ENCODE data around the gene RBM27.
"Not testable (repeated sequence)": the region's sequence is repeated elsewhere in the genome, so short reads cannot be mapped to it uniquely, and the experiment has no call there.

Gene RBM27

DNA sequence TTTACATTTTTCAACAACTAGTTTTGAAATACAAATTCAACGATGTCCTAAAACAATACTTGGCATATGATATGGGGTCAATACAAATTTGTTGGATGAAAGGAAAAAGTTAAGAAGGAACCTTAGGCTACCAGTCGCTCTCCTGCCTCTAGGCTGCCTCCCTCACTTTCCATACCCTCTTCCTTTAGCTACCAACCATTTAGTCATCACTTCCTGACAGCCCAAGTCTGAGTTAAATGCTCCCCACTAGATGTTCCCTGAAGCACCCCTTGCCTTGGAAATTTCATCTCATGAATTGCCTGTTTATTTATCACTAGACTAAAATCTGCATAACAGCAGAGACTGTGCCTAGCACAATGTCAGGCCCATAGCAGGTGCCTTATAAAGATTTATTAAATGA, 18.2 kb upstream of the RBM27 start:
- Histone ChIP-seq H3K27me3 (ENCODE audit: low read depth, low read length) (no peaks in the 10 kb centered on the region), H3K27ac (ENCODE audit: low read length) (no peak overlapping the region), H3K36me3 (replicated peaks; ENCODE audit: low read depth, low read length) (peaks cover 3% of the 10 kb centered on the region), H3K4me1 (ENCODE audit: low read length) (peaks cover 4% of the 10 kb centered on the region; the same call in 1 of the 2 replicates), H4K20me1 (ENCODE audit: insufficient read depth, low read length) (no peaks in the 10 kb centered on the region), H2AFZ (ENCODE audit: low read depth, low read length) (no peak overlapping the region), H3K4me3 (ENCODE audit: low read length) (no peak overlapping the region), H3K4me2 (ENCODE audit: low read length) (no peak overlapping the region), H3K79me2 (ENCODE audit: low read length) (peaks cover 22% of the 10 kb centered on the region), H3K9me3 (ENCODE audit: insufficient read depth, low read length) (no peaks in the 10 kb centered on the region), H3K9ac (ENCODE audit: low read length) (no peak overlapping the region)
- TF ChIP-seq, protein P1, sequence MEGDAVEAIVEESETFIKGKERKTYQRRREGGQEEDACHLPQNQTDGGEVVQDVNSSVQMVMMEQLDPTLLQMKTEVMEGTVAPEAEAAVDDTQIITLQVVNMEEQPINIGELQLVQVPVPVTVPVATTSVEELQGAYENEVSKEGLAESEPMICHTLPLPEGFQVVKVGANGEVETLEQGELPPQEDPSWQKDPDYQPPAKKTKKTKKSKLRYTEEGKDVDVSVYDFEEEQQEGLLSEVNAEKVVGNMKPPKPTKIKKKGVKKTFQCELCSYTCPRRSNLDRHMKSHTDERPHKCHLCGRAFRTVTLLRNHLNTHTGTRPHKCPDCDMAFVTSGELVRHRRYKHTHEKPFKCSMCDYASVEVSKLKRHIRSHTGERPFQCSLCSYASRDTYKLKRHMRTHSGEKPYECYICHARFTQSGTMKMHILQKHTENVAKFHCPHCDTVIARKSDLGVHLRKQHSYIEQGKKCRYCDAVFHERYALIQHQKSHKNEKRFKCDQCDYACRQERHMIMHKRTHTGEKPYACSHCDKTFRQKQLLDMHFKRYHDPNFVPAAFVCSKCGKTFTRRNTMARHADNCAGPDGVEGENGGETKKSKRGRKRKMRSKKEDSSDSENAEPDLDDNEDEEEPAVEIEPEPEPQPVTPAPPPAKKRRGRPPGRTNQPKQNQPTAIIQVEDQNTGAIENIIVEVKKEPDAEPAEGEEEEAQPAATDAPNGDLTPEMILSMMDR (IDR thresholded peaks at IDR 0.05; ENCODE audit: low read depth, low read length): no peak

DNA sequence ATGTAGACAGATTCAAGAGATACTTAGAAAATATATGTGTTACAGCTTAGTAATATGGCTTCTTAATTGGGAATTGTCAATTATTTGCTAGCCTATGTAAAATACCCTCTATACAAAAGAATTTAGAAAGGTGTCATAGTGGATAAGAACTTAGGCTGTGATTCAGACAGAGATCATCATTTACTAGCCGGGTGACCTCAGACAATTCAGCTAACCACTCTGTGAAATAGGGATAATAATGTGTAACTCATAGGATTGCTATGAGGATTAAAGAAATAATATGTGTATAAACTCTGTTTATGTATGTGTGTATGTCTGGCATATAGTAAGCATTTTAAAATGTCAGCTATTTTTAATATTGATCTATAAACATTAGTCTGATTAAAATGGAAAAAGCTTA, 15.0 kb upstream of the RBM27 start:
- H3K9me3 ChIP-seq (ENCODE audit: insufficient read depth, low read length): no peaks in the 10 kb centered on the region
- H3K4me3 ChIP-seq (ENCODE audit: low read length): no peak overlapping the region
- no peak overlapping the region for H3K27ac ChIP-seq (ENCODE audit: low read length)
- H4K20me1 ChIP-seq (ENCODE audit: insufficient read depth, low read length): no peaks in the 10 kb centered on the region
- H3K36me3 ChIP-seq (replicated peaks; ENCODE audit: low read depth, low read length): no peaks in the 10 kb centered on the region
- no peak overlapping the region for H3K4me2 ChIP-seq (ENCODE audit: low read length)
- H3K4me1 ChIP-seq (ENCODE audit: low read length): no peaks in the 10 kb centered on the region
- H3K27me3 ChIP-seq (ENCODE audit: low read depth, low read length): no peaks in the 10 kb centered on the region
- TF ChIP-seq, protein P1 (IDR thresholded peaks at IDR 0.05; ENCODE audit: low read depth, low read length): no peak
- TF ChIP-seq EZH2phosphoT487 (IDR thresholded peaks at IDR 0.05; ENCODE audit: low read depth): no peak
- no peaks in the 10 kb centered on the region for H3K79me2 ChIP-seq (ENCODE audit: low read length)
- no peak overlapping the region for H3K9ac ChIP-seq (ENCODE audit: low read length)
- H2AFZ ChIP-seq (ENCODE audit: low read depth, low read length): no peak overlapping the region

DNA sequence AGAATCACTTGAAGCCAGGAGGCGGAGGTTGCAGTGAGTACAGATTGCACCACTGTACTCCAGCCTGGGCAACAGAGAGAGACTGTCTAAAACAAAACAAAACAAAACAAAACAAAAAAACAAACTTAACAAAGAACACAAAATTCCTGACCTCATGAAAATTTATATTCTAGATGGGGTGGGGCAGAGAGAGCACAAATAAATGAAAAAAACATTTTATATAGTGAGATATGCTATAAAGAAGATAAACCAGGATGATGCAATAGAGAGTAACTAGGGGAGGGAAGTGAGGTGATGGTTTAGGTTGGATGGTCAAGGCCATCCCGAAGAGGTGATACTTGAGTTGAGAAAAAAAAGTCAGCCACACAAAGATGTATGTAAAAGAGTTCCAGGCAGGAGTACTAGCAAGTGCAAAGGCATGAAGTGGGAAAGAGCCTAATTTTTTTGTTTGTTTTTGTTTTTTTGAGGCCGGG, 10.8 kb upstream of the RBM27 start:
- no peak overlapping the region for H3K27ac ChIP-seq (ENCODE audit: low read length)
- no peaks in the 10 kb centered on the region for H3K79me2 ChIP-seq (ENCODE audit: low read length)
- no peaks in the 10 kb centered on the region for H3K9me3 ChIP-seq (ENCODE audit: insufficient read depth, low read length)
- H2AFZ ChIP-seq (ENCODE audit: low read depth, low read length): no peak overlapping the region
- no peak overlapping the region for H3K9ac ChIP-seq (ENCODE audit: low read length)
- H3K4me1 ChIP-seq (ENCODE audit: low read length): no peaks in the 10 kb centered on the region
- H3K4me2 ChIP-seq (ENCODE audit: low read length): no peak overlapping the region
- H3K36me3 ChIP-seq (replicated peaks; ENCODE audit: low read depth, low read length): no peaks in the 10 kb centered on the region
- no peaks in the 10 kb centered on the region for H3K27me3 ChIP-seq (ENCODE audit: low read depth, low read length)
- no peak overlapping the region for H3K4me3 ChIP-seq (ENCODE audit: low read length)
- H4K20me1 ChIP-seq (ENCODE audit: insufficient read depth, low read length): no peaks in the 10 kb centered on the region
- no peak for TF ChIP-seq EZH2phosphoT487 (IDR thresholded peaks at IDR 0.05; ENCODE audit: low read depth)
- TF ChIP-seq, protein P1 (IDR thresholded peaks at IDR 0.05; ENCODE audit: low read depth, low read length): no peak

DNA sequence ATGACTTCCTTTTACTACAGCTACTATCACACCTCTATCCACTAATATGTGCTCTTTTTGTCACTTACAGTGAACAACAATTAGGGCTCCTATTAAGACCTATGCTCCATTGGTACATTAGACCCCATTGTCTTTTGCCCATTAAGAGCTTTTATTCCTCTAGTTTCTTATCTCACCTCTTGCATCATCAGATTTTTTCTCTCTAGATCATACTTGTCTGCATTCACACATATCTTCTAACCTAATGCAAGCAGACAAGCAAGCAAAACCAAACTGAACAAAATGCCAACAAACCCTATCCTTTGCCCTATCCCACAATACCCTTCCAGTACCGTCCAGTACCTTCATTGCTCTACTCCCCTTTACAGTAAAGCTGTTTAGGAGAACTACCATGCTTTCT, 10.1 kb upstream of the RBM27 start:
- H3K79me2 ChIP-seq (ENCODE audit: low read length): no peaks in the 10 kb centered on the region
- H3K9me3 ChIP-seq (ENCODE audit: insufficient read depth, low read length): no peaks in the 10 kb centered on the region
- H3K36me3 ChIP-seq (replicated peaks; ENCODE audit: low read depth, low read length): no peaks in the 10 kb centered on the region
- no peaks in the 10 kb centered on the region for H3K4me1 ChIP-seq (ENCODE audit: low read length)
- no peak overlapping the region for H3K4me2 ChIP-seq (ENCODE audit: low read length)
- TF ChIP-seq, protein P1 (IDR thresholded peaks at IDR 0.05; ENCODE audit: low read depth, low read length): no peak
- TF ChIP-seq EZH2phosphoT487 (IDR thresholded peaks at IDR 0.05; ENCODE audit: low read depth): no peak
- no peak overlapping the region for H2AFZ ChIP-seq (ENCODE audit: low read depth, low read length)
- no peak overlapping the region for H3K27ac ChIP-seq (ENCODE audit: low read length)
- H4K20me1 ChIP-seq (ENCODE audit: insufficient read depth, low read length): no peaks in the 10 kb centered on the region
- H3K4me3 ChIP-seq (ENCODE audit: low read length): no peak overlapping the region
- H3K9ac ChIP-seq (ENCODE audit: low read length): no peak overlapping the region
- no peaks in the 10 kb centered on the region for H3K27me3 ChIP-seq (ENCODE audit: low read depth, low read length)

GRCh38 chr5:146194997-146195396, 8.4 kb upstream of the RBM27 start:
- H2AFZ ChIP-seq (ENCODE audit: low read depth, low read length); H4K20me1 ChIP-seq (ENCODE audit: insufficient read depth, low read length): not testable (repeated sequence)

More at GRCh38 chr5:146194997-146195396, 8.4 kb upstream of the RBM27 start:
- H3K4me2 ChIP-seq (ENCODE audit: low read length); H3K36me3 ChIP-seq (replicated peaks; ENCODE audit: low read depth, low read length); H3K27ac ChIP-seq (ENCODE audit: low read length); H3K4me1 ChIP-seq (ENCODE audit: low read length); H3K4me3 ChIP-seq (ENCODE audit: low read length); H3K79me2 ChIP-seq (ENCODE audit: low read length); H3K9ac ChIP-seq (ENCODE audit: low read length); H3K27me3 ChIP-seq (ENCODE audit: low read depth, low read length); H3K9me3 ChIP-seq (ENCODE audit: insufficient read depth, low read length): not testable (repeated sequence)

Measured in OCI-LY3 (cell line).